GM12864 (cell line): Measurements from ENCODE around the gene TRIO.

Experiments used
- DNase-seq: peaks from one replicate; pipeline ENCODE4 v3.0.0-alpha.2; 2011; ENCODE audit warnings: low read depth
- H3K4me3 ChIP-seq: 2 replicates; pipeline ENCODE4 v1.5.1; 2011; ENCODE audit warnings: mild to moderate bottlenecking, low read depth, low read length, control low read depth
- CTCF ChIP-seq: IDR thresholded peaks from 2 replicates; pipeline ENCODE4 v1.5.1; 2011; ENCODE audit warnings: low read depth, mild to moderate bottlenecking, moderate library complexity, low read length, control low read depth, inconsistent platforms; ENCODE audit errors: missing control alignments

TRIO gene

GRCh38 chr5:14156290-14156649 is 13.1 kb downstream of the TRIO start:
- H3K4me3 ChIP-seq = peak overlapping the region; percentile 0
- DNase-seq = no peak
- TF ChIP-seq CTCF = no peak

DNA sequence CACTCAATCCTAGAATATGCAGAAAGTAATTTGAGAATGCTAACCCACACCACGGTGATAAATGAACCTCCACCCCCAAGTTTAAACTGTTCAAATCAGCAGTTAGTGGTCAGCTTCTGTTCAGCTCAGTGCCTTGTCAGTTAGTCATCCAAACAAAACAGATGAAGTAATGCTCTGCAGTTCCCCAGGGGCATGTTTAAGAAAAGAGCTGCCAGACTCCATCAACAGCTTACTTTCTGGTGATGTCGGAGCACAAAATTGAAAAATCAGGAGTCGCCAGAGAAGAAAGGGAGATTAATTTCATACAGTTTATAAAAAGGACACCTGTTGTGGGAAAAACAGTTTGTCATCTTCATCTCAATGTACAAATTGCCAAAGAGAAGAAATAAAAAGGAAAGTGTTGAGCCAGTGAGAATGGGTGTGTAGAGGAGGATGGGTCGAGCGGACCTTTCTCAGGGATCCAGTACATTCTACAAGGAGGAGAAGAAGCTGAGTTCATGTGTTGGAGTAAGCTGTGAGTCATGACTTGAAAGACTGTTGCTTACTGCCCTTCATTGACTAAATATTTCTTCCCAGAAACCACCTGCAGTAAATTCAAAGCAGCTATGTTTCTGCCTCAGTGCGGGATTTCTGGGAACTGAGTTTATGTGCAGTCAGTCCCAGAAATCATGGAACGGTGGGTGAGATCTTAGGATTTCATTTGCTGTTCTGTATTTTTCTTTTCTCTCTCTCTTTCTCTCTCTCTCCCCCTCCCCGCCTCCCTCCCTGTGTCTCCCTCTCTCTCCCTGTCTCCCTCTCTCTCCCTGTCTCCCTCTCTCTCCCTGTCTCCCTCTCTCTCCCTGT is 13.7 kb downstream of the TRIO start:
- DNase-seq = no peak
- H3K4me3 ChIP-seq = peak overlapping the region; percentile 0; the same call in 1 of the 2 replicates
- no peak for TF ChIP-seq CTCF

GRCh38 chr5:14157493-14157782 is 14.3 kb downstream of the TRIO start:
- H3K4me3 ChIP-seq = no peak overlapping the region; the same call in 1 of the 2 replicates
- no peak for DNase-seq
- no peak for TF ChIP-seq CTCF

- DNase-seq = no peak
- TF ChIP-seq CTCF = no peak
- H3K4me3 ChIP-seq = peak overlapping the region; percentile 34
Measured at GRCh38 chr5:14158890-14159666, 15.9 kb downstream of the TRIO start.

DNA sequence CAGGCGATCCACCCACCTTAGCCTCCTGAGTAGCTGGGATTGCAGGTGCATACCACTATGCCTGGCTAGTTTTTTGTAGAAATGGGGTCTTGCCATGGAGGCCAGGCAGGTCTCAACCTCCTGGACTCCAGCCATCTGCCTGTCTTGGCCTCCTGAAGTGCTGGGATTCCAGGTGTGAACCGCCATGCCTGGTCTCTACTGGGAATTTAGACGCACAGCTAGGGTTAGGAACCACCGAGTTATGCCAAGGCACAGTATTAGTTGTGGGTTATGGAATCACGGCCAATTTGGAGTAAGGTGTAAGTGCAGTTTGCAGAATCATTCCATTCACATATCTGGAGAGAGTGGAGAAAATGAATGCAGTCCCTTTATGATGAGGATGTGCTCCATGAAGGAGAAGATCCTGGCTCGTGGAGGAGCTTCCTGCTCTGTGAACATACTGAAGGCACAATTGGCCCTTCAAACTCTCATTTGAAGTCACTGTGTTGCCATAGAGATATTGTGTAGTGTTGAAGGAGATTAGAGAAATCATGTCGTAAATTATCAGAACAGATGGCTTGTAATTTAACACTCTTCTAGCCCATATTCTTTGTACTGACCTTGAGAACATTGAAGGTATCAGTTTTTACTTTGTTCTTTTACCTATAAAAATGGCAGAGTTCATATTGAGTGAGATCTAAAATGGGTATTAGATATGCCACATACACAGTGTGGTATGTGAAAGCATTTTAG is 18.8 kb downstream of the TRIO start:
- DNase-seq = no peak
- no peak for TF ChIP-seq CTCF
- no peak overlapping the region for H3K4me3 ChIP-seq

- DNase-seq = no peak
- H3K4me3 ChIP-seq = no peak overlapping the region
- no peak for TF ChIP-seq CTCF
Measured at GRCh38 chr5:14164164-14165163, 21.3 kb downstream of the TRIO start.
